Right lobe of liver (tissue), 6 donors: ENCODE results near the gene NOP16. TPM values are rescaled to one million over a fixed set of nuclear protein-coding genes. Genes with fewer than 3 reads are reported as not detected.

Experiments
- ATAC-seq, 4 donors: fragments of 200-7000 bp; cut with Tn5 transposase; one replicate each; pipeline ENCODE4 v1.9.1; 2020; ENCODE audit warnings: mild to moderate bottlenecking in 4 of 4, moderate library complexity in 4 of 4
- DNase-seq, 3 donors: peaks; one replicate each; pipeline ENCODE4 v3.0.0-alpha.2; 2020
- H3K27ac ChIP-seq, 3 donors: fragments of 200-600 bp; one replicate each; pipeline ENCODE4 v1.8.0; 2022
- H3K27me3 ChIP-seq, 2 donors: fragments of 200-600 bp; one replicate each; pipeline ENCODE4 v1.8.0; 2022
- H3K36me3 ChIP-seq, 4 donors: fragments of 200-600 bp; sonication (generic) in 1 of 4; one replicate each; pipeline versions ENCODE4 v1.5.1 to v1.8.0; 2017 to 2022; ENCODE audit warnings: control low read depth in 1 of 4
- H3K4me1 ChIP-seq, 4 donors: fragments of 200-600 bp; sonication (generic) in 1 of 4; one replicate each; pipeline versions ENCODE4 v1.5.1 to v1.8.0; 2017 to 2022; ENCODE audit warnings: control low read depth in 1 of 4
- H3K4me3 ChIP-seq, 3 donors: fragments of 200-600 bp; one replicate each; pipeline ENCODE4 v1.8.0; 2022
- H3K9me3 ChIP-seq, 4 donors: fragments of 200-600 bp; sonication (generic) in 1 of 4; one replicate each; pipeline versions ENCODE4 v1.5.1 to v1.8.0; 2017 to 2022; ENCODE audit warnings: control low read depth in 1 of 4
- CTCF ChIP-seq, 4 donors: fragments of 200-600 bp in 3 of 4; fragments of 450-650 bp in 1 of 4; IDR thresholded peaks; one replicate each; pipeline versions ENCODE4 v1.5.1 to v1.8.0; 2016 to 2022; ENCODE audit warnings: antibody characterized with exemption in 4 of 4, mild to moderate bottlenecking in 2 of 4
- POLR2A ChIP-seq: fragments of 450-650 bp; IDR thresholded peaks from one replicate; pipeline ENCODE4 v1.6.1; 2017; ENCODE audit warnings: antibody characterized with exemption, mild to moderate bottlenecking
- WGBS: methylation state at CpG from one replicate; pipeline ENCODE4 v1.1.6; 2018; ENCODE audit warnings: low coverage, low lambda C conversion rate; ENCODE audit not compliant: insufficient coverage; ENCODE audit errors: missing lambda C conversion rate; 5-methylcytosine and 5-hydroxymethylcytosine counted together
- intact Hi-C, 2 donors: fragments of 100-400 bp; cut with DNase I; formaldehyde crosslinking; loops; one replicate each; pipeline versions ENCODE4 v1.11.2 to v1.14.1; 2022
- total RNA-seq, 6 experiments: library from RNA; depleted of rRNA in 2 of 6; stranded (reverse); fragments of >200 nt in 2 of 6; fragmentation: NEBNext Ultra II Directional in 3 of 6; extraction: Animal tissue kit (Norgen Biotek cat#: 25700) in 3 of 6; gene quantifications; one replicate each; pipeline versions ENCODE4 v1.1.0 to v1.2.4, GENCODE V29; 2016 to 2023
- donor health status: DM: no; HTN: yes; CAD: no.
- donor health status: DM: no; HTN: no; CAD: no.
- donor health status: DM: no; HTN: no; CAD: no.
- donor health status: DM: no; HTN: yes; CAD: no.
- donor health status: DM: no; HTN: yes; CAD: no.

Gene NOP16
- total RNA-seq, 6 experiments from 2014 or later = 12.8 to 19.6 (median 17.2) TPM

GRCh38 chr5:176396330-176396729, 7.9 kb upstream of the NOP16 start:
- H3K27ac ChIP-seq = no peak overlapping the region
- peaks cover 0 to 9% (median 0%) of the 10 kb centered on the region in 4 donors for H3K36me3 ChIP-seq
- no peak overlapping the region for H3K4me3 ChIP-seq
- intact Hi-C loops = no loop called here
- TF ChIP-seq POLR2A (no peak), CTCF (IDR thresholded peaks at IDR 0.05) (no peak)
- H3K4me1 ChIP-seq = no peaks in the 10 kb centered on the region
- no peak for ATAC-seq
- H3K9me3 ChIP-seq = no peaks in the 10 kb centered on the region
- H3K27me3 ChIP-seq = no peaks in the 10 kb centered on the region
- DNase-seq = no peak
- WGBS = 63% methylated on average over 5 of the region's 6 CpGs

- no peak for DNase-seq
- intact Hi-C loops = no loop called here
- WGBS = 90% methylated on average over 7 of the region's 11 CpGs
- Histone ChIP-seq H3K4me1 (peaks cover 0 to under 1% (median 0%) of the 10 kb centered on the region in 4 donors), H3K27me3 (no peaks in the 10 kb centered on the region), H3K4me3 (no peak overlapping the region), H3K9me3 (no peaks in the 10 kb centered on the region), H3K36me3 (peaks cover 0 to 9% (median 0%) of the 10 kb centered on the region in 4 donors), H3K27ac (no peak overlapping the region)
- ATAC-seq = no peak
- TF ChIP-seq POLR2A (no peak), CTCF (IDR thresholded peaks at IDR 0.05) (no peak)
These were observed 6.7 kb upstream of the NOP16 start for GRCh38 chr5:176394881-176395675.

DNA sequence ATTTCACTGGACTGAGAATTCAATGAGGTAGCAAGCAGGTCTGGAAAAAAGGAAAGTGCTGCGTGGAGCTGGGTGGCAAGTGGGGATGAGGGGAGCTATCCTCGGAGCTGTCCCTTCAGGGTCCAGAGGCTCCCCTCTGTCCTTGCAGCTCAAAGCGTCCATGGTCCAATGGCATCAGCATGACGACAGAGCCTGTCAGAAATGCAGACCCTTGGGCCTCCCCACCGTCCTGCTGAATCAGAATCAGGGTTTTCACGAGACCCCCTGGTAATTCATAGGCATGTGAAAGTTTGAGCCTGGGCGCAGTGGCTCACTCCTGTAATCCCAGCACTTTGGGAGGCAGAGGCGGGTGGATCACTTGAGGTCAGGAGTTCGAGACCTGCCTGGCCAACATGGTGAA, 5.7 kb upstream of the NOP16 start:
- no peaks in the 10 kb centered on the region for H3K9me3 ChIP-seq
- intact Hi-C loops = no loop called here
- 80% methylated on average over 1 of the region's 9 CpGs for WGBS
- ATAC-seq = no peak
- H3K4me1 ChIP-seq = peaks cover 0 to 6% (median 0%) of the 10 kb centered on the region in 4 donors
- no peak for DNase-seq
- H3K36me3 ChIP-seq = peaks cover 0 to 9% (median 0%) of the 10 kb centered on the region in 4 donors
- no peak overlapping the region for H3K4me3 ChIP-seq
- no peaks in the 10 kb centered on the region for H3K27me3 ChIP-seq
- TF ChIP-seq POLR2A (no peak), CTCF (IDR thresholded peaks at IDR 0.05) (no peak)
- no peak overlapping the region for H3K27ac ChIP-seq

- peaks cover 0 to 9% (median 1%) of the 10 kb centered on the region in 4 donors for H3K4me1 ChIP-seq
- ATAC-seq = no peak
- H3K9me3 ChIP-seq = no peaks in the 10 kb centered on the region
- TF ChIP-seq CTCF (IDR thresholded peaks at IDR 0.05) (no peak), POLR2A (no peak)
- H3K27ac ChIP-seq = no peak overlapping the region
- intact Hi-C loops = no loop called here
- H3K27me3 ChIP-seq = no peaks in the 10 kb centered on the region
- H3K4me3 ChIP-seq = no peak overlapping the region
- WGBS = no CpG with 5 or more reads among the region's 11 CpGs
- peaks cover 0 to 9% (median 0%) of the 10 kb centered on the region in 4 donors for H3K36me3 ChIP-seq
- no peak for DNase-seq
These were observed 4.1 kb upstream of the NOP16 start for GRCh38 chr5:176392526-176392925.
